ENCODE results near the gene GPX1. TPM values are rescaled to one million over a fixed set of nuclear protein-coding genes. Genes with fewer than 3 reads are reported as not detected.

Gene GPX1
- total and polyA plus RNA-seq, 2 of the 8 experiments (the other 6 are each of a cell fraction or from before 2014, with no cell fraction given): 250 to 757 TPM

- CTCF ChIA-PET (ENCODE audit: partially characterized antibody): interaction anchor here (1.3 to 1.6 kb wide), 4 partner anchors 20 to 95 kb away, joined by 3 to 11 read pairs (median 5); partner anchors contain the start of gene USP4
- peaks cover 0 to 3% of the 10 kb centered on the region in 2 experiments for H4K20me1 ChIP-seq (replicated peaks in 1 of 2; ENCODE audit: control insufficient read depth in 1 of 2, insufficient read depth in 2 of 2, low read length in 2 of 2)
- no peak for TF ChIP-seq JUND (IDR thresholded peaks at IDR 0.05; ENCODE audit: low read length)
- TF ChIP-seq RBBP5 (IDR thresholded peaks at IDR 0.05; ENCODE audit: borderline replicate concordance, low read depth, low read length): no peak
- TF ChIP-seq CTCF (IDR thresholded peaks at IDR 0.05; ENCODE audit: control extremely low read depth in 1 of 3, insufficient read depth in 1 of 3, low read depth in 1 of 3, low read length in 3 of 3): no peak
- no peak for TF ChIP-seq CHD1 (IDR thresholded peaks at IDR 0.05; ENCODE audit: low read depth, low read length)
- TF ChIP-seq SRF (IDR thresholded peaks at IDR 0.05; ENCODE audit: low read depth, low read length): no peak
- no peak for TF ChIP-seq NRF1 (IDR thresholded peaks at IDR 0.05; ENCODE audit: low read depth, low read length)
- TF ChIP-seq TCF12 (IDR thresholded peaks at IDR 0.05; ENCODE audit: low read depth, low read length): no peak
- no peak for TF ChIP-seq GTF2F1 (IDR thresholded peaks at IDR 0.05; ENCODE audit: borderline replicate concordance, low read depth, low read length)
- no peak for TF ChIP-seq ATF3 (IDR thresholded peaks at IDR 0.05; ENCODE audit: insufficient read depth, low read depth, low read length)
- no peak for TF ChIP-seq JUN (IDR thresholded peaks at IDR 0.05; ENCODE audit: low read depth, low read length)
- no peak for TF ChIP-seq KDM4A (IDR thresholded peaks at IDR 0.05; ENCODE audit: low read depth, low read length, severe bottlenecking)
Observed at GRCh38 chr3:49359623-49360022, 1.5 kb upstream of the GPX1 start.

More at GRCh38 chr3:49359623-49360022, 1.5 kb upstream of the GPX1 start:
- Histone ChIP-seq H3K14ac (ENCODE audit: insufficient read length) (no peak overlapping the region), H4K91ac (replicated peaks; ENCODE audit: insufficient read length, low read length) (no peak overlapping the region), H2BK12ac (ENCODE audit: low read depth, low read length) (no peak overlapping the region), H3K4ac (replicated peaks; ENCODE audit: insufficient read length, low read depth, low read length) (no peak overlapping the region), H2BK5ac (ENCODE audit: low read depth, low read length) (no peak overlapping the region), H3K79me2 (ENCODE audit: control insufficient read depth in 1 of 2, insufficient read depth in 2 of 2, low read length in 2 of 2) (peaks cover 0 to 14% of the 10 kb centered on the region in 2 experiments; a peak in 2 of 4 replicates), H3K23ac (ENCODE audit: insufficient read length) (no peak overlapping the region), H3K27me3 (replicated peaks in 1 of 4; ENCODE audit: control insufficient read depth in 3 of 4, extremely low read depth in 1 of 4, insufficient read depth in 3 of 4, low read length in 3 of 4) (no peaks in the 10 kb centered on the region), H2BK120ac (replicated peaks; ENCODE audit: low read depth, low read length) (no peak overlapping the region), H2BK20ac (ENCODE audit: low read length) (no peak overlapping the region), H3K9me3 (ENCODE audit: insufficient read depth in 2 of 2, low read depth in 1 of 2, low read length in 1 of 2) (no peaks in the 10 kb centered on the region), H2AK5ac (ENCODE audit: low read depth, low read length) (no peak overlapping the region), H3K4me2 (ENCODE audit: insufficient read depth in 1 of 2, low read depth in 2 of 2, low read length in 2 of 2) (peak overlapping the region in 1 of 2 experiments; percentile 75; a peak in 1 of 4 replicates), H2BK15ac (ENCODE audit: low read length) (no peak overlapping the region), H2AFZ (ENCODE audit: low read length) (no peak overlapping the region), H3K56ac (replicated peaks; ENCODE audit: insufficient read length, low read depth, low read length) (no peak overlapping the region), H3K36me3 (ENCODE audit: control insufficient read depth in 2 of 4, insufficient read depth in 4 of 4, low read length in 3 of 4) (peaks cover 11 to 45% (median 31%) of the 10 kb centered on the region in 4 experiments), H3K79me1 (ENCODE audit: low read depth, low read length) (no peaks in the 10 kb centered on the region; the same call in 1 of the 2 replicates), H3K9ac (replicated peaks in 1 of 4; ENCODE audit: extremely low read depth in 1 of 4, low read depth in 3 of 4, low read length in 3 of 4) (no peak overlapping the region), H4K8ac (ENCODE audit: extremely low read depth, insufficient read depth, low read length) (no peak overlapping the region), H3K4me3 (ENCODE audit: extremely low read depth in 1 of 4, insufficient read depth in 2 of 4, low read depth in 3 of 4, low read length in 4 of 4) (no peak overlapping the region; a peak in 1 of 8 replicates), H3K23me2 (ENCODE audit: low read depth, low read length) (peaks cover 4% of the 10 kb centered on the region; the same call in 1 of the 2 replicates), H3K27ac (ENCODE audit: low read depth, low read length) (no peak overlapping the region), H4K5ac (ENCODE audit: insufficient read length, low read depth, low read length) (no peak overlapping the region), H3K18ac (ENCODE audit: extremely low read depth, low read length) (no peak overlapping the region), H3K4me1 (replicated peaks in 1 of 4; ENCODE audit: control insufficient read depth in 3 of 4, insufficient read depth in 4 of 4, low read length in 3 of 4) (peaks cover 1 to 3% (median 3%) of the 10 kb centered on the region in 4 experiments; a peak in 4 of 7 replicates)
- DNase-seq (ENCODE audit: low read depth in 1 of 2, low spot score in 2 of 2) (no peak), FAIRE-seq (no peak)
- WGBS, 2 experiments (ENCODE audit: extremely low coverage in 1 of 2, insufficient coverage in 1 of 2, insufficient read length in 1 of 2, insufficient replicate concordance in 2 of 2, low coverage in 1 of 2, low lambda C conversion rate in 2 of 2, missing lambda C conversion rate in 1 of 2): 93% methylated on average over 2 of the region's 2 CpGs; no CpG with 5 or more reads in 1 of the 2 experiments
- POLR2A ChIA-PET (ENCODE audit: partially characterized antibody): interaction anchor here (0.9 to 2.4 kb wide), 7 partner anchors 10 to 188 kb away, joined by 3 to 20 read pairs (median 5); partner anchors contain the start of genes KLHDC8B, RHOA and USP4
